MCF 10A (cell line): ENCODE results near the gene NFXL1. TPM values are rescaled to one million over a fixed set of nuclear protein-coding genes. Genes with fewer than 3 reads are reported as not detected.

Experiments used
- BruUV-seq: library from RNA; stranded (reverse); fragments of 400-500 nt; replicated peaks from 2 replicates; lab custom pipeline; 2021; lab: Mats Ljungman, UMichigan
- CTCF ChIA-PET: fragments of 300-600 bp; sonication (Branson Sonifier 250); formaldehyde crosslinking; extraction: SDS; loops from one replicate; lab custom pipeline; 2021; ENCODE audit warnings: antibody characterized with exemption, inconsistent platforms; lab: Yijun Ruan, JAX
- POLR2A ChIA-PET: fragments of 300-600, 350-650 bp; sonication (Branson Sonifier 250); formaldehyde crosslinking; extraction: SDS; loops from one replicate; lab custom pipeline; 2020; ENCODE audit warnings: antibody characterized with exemption, inconsistent platforms; lab: Yijun Ruan, JAX
- DNase-seq: peaks from one replicate; pipeline ENCODE4 v3.0.0-alpha.2; 2018; ENCODE audit not compliant: unreplicated experiment
- H3K27ac Mint-ChIP-seq: one replicate; pipeline ENCODE4 v1.8.0; 2022; ENCODE audit warnings: mild to moderate bottlenecking, low read depth, mixed read lengths; ENCODE audit not compliant: unreplicated experiment
- H3K27me3 Mint-ChIP-seq: one replicate; pipeline ENCODE4 v1.8.0; 2022; ENCODE audit warnings: mixed read lengths; ENCODE audit not compliant: insufficient read depth, unreplicated experiment
- H3K36me3 Mint-ChIP-seq: one replicate; pipeline ENCODE4 v1.8.0; 2022; ENCODE audit warnings: mild to moderate bottlenecking, moderate library complexity, mixed read lengths; ENCODE audit not compliant: insufficient read depth, unreplicated experiment
- H3K4me1 Mint-ChIP-seq: one replicate; pipeline ENCODE4 v1.8.0; 2022; ENCODE audit warnings: mixed read lengths; ENCODE audit not compliant: insufficient read depth, unreplicated experiment
- H3K4me3 Mint-ChIP-seq: one replicate; pipeline ENCODE4 v1.8.0; 2022; ENCODE audit warnings: mild to moderate bottlenecking, moderate library complexity, mixed read lengths; ENCODE audit not compliant: unreplicated experiment
- H3K9me3 Mint-ChIP-seq: one replicate; pipeline ENCODE4 v1.8.0; 2022; ENCODE audit warnings: mixed read lengths; ENCODE audit not compliant: unreplicated experiment
- CTCF ChIP-seq: fragments of 200-600 bp; IDR thresholded peaks from one replicate; pipeline ENCODE4 v1.8.0; 2022; ENCODE audit warnings: antibody characterized with exemption, mild to moderate bottlenecking; ENCODE audit not compliant: unreplicated experiment
- intact Hi-C: fragments of 100-400 bp; cut with micrococcal nuclease; formaldehyde crosslinking; loops from 2 replicates; pipeline ENCODE4 v1.14.1; 2022
- total RNA-seq: library from RNA; stranded (reverse); gene quantifications from 2 replicates; pipeline ENCODE4 v1.2.3, GENCODE V29; 2022

The NFXL1 gene
- total RNA-seq, 1 experiment from 2014 or later: 52.4 TPM

DNA sequence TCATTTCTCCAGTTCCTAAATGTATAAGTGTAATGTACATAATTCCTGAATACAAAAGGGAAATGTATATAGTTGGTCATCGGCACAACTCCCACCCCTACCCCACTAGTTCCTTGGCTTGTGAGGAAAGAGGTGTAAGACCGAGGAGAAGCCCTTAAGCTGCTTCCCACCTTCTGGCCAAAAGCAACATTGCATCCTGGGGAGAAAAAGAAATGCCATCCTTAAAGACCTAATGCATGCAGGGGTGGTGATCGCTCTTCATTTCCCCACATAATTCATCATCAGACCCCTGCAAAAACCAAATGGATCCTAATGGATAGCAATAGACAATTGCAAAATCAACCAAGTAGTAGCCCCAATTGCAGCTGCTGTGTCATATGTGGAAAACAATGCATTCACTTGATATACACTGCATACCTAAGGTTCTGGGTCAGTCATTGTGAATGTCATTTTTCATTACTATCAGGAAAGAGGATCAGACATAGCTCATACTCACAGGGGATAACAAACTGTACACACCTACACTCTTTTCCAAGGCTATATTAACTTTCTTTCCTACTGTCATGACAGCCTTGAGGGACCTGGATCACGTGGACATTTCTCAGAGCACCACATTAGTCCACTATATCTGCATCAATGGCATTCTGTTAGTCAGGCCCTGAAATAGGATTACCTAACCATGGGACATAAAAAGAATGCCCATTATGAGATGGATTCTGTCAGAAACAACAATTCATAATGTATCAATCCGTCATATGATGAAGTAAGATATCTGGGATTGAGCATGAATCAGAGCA is 31.7 kb upstream of the NFXL1 start:
- no peaks in the 10 kb centered on the region for H3K27me3 Mint-ChIP-seq
- CTCF ChIA-PET: interaction anchor here (0.6 to 1.9 kb wide), 3 partner anchors 12 to 370 kb away, joined by 3 to 7 read pairs (median 3); no protein-coding TSS in a partner anchor

DNA sequence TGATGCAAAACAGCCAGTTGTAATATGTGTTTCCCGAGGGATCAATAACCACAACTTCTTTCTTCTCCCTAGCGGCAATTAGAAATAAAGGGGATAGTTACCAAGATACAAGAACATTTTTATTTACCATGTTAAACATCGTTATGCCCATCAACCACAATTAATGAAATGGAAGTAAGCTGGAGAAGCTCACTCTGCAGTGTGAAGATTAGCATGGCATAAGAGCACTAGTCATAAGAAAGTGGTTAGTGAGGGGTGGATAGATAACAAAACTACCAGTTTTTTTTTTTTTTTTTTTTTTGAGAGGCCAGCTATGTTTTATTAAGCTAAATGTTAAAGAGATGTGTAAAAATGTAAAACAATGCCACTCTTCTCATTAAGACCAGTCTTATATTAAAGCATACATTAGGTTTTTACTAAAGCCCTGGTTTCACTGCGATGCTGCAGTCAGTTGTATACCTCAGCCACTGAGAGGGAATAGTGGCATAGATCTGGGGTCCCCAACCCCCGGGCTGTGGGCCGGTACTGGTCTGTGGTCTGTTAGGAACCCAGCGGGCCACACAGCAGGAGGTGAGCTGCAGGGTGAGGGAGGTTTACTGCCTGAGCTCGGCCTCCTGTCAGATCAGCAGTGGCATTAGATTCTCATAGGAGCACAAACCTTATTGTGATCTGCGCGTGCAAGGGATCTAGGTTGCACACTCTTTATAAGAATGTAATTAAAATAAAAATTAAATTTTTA is 27.9 kb upstream of the NFXL1 start:
- H3K4me3 Mint-ChIP-seq: no peak overlapping the region
- CTCF ChIA-PET: interaction anchor here (0.6 kb wide), 2 partner anchors 123 to 460 kb away, joined by 3 read pairs; no protein-coding TSS in a partner anchor
- H3K27me3 Mint-ChIP-seq: no peaks in the 10 kb centered on the region
- no peaks in the 10 kb centered on the region for H3K9me3 Mint-ChIP-seq
- no peak for DNase-seq
- no peak overlapping the region for H3K27ac Mint-ChIP-seq
- BruUV-seq: no TSS peak
- H3K4me1 Mint-ChIP-seq: no peaks in the 10 kb centered on the region
- no peak for TF ChIP-seq CTCF
- intact Hi-C loops: no loop called here
- POLR2A ChIA-PET: interaction anchor here (0.6 kb wide), 1 partner anchor 58 kb away, joined by 4 read pairs; no protein-coding TSS in a partner anchor
- no peaks in the 10 kb centered on the region for H3K36me3 Mint-ChIP-seq

More for the DNA sequence above, 31.7 kb upstream of the NFXL1 start:
- Mint-ChIP-seq H3K4me1 (no peaks in the 10 kb centered on the region), H3K36me3 (no peaks in the 10 kb centered on the region), H3K9me3 (peaks cover 7% of the 10 kb centered on the region), H3K4me3 (no peak overlapping the region), H3K27ac (no peak overlapping the region)
- POLR2A ChIA-PET: interaction anchor here (0.6 kb wide), 1 partner anchor 288 kb away, joined by 4 read pairs; no protein-coding TSS in a partner anchor
- TF ChIP-seq CTCF: no peak
- BruUV-seq: no TSS peak
- intact Hi-C loops: no loop called here
- no peak for DNase-seq

DNA sequence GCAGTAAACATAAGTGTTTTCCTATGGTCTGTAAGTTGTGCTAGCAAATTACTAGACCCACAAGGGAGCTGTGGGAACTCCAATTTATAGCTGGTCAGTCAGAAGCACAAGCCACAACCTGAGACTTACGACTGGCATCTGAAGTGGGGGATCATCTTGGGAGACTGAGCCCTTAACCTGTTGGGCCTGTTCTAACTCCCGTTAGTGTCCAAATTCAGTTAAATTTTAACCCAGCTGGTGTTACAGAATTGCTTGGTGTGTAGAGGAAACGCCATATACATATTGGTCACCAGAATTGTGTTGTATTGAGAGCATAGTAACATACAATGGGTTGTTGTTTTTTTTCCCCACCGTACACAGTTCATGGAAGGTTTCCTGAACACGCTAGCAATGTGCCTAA is 25.1 kb upstream of the NFXL1 start:
- no TSS peak for BruUV-seq
- no peak for TF ChIP-seq CTCF
- intact Hi-C loops: loop anchor here (10.0 kb wide), 1 partner anchor 555 kb away; no protein-coding TSS in a partner anchor

DNA sequence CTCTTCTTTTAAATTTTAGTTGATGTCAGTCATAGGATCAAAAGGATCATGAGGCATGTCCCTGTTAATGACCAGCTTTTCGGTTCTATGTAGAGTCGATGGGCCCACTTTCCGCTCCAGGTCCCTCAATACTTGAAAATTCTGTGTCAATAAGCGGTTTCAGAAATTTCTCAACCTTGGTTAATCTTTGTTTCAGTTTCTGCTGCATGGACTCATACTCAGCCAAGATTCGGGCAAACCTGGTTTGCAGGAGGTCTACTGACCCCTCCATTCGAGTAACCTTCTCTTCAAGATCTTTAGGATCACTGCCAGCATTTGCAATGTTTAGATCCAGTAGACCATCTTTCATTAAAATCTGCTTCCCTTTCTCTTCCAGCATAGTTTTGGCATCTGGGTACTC is 22.0 kb upstream of the NFXL1 start:
- DNase-seq: no peak
- Mint-ChIP-seq H3K4me3 (no peak overlapping the region), H3K27me3 (no peaks in the 10 kb centered on the region), H3K9me3 (no peaks in the 10 kb centered on the region), H3K4me1 (peaks cover 9% of the 10 kb centered on the region), H3K36me3 (no peaks in the 10 kb centered on the region), H3K27ac (no peak overlapping the region)
- ChIA-PET CTCF (interaction anchor here (0.6 to 3.9 kb wide), 3 partner anchors 100 to 909 kb away, joined by 3 to 24 read pairs (median 8); no protein-coding TSS in a partner anchor), POLR2A (no interaction called here)
- no TSS peak for BruUV-seq
- TF ChIP-seq CTCF: no peak
- intact Hi-C loops: loop anchor here (10.0 kb wide), 1 partner anchor 552 kb away; no protein-coding TSS in a partner anchor

More for the DNA sequence above, 25.1 kb upstream of the NFXL1 start:
- DNase-seq: no peak
- ChIA-PET POLR2A (no interaction called here), CTCF (interaction anchor here (0.7 kb wide), 1 partner anchor 271 kb away, joined by 4 read pairs; no protein-coding TSS in a partner anchor)
- H3K27me3 Mint-ChIP-seq: no peaks in the 10 kb centered on the region
- no peaks in the 10 kb centered on the region for H3K9me3 Mint-ChIP-seq
- no peaks in the 10 kb centered on the region for H3K36me3 Mint-ChIP-seq
- H3K27ac Mint-ChIP-seq: no peak overlapping the region
- H3K4me3 Mint-ChIP-seq: no peak overlapping the region
- H3K4me1 Mint-ChIP-seq: no peaks in the 10 kb centered on the region
